ENCODE results near the gene PPM1E.
"Not testable (repeated sequence)": the region's sequence is repeated elsewhere in the genome, so short reads cannot be mapped to it uniquely, and the experiment has no call there.

PPM1E gene

DNA sequence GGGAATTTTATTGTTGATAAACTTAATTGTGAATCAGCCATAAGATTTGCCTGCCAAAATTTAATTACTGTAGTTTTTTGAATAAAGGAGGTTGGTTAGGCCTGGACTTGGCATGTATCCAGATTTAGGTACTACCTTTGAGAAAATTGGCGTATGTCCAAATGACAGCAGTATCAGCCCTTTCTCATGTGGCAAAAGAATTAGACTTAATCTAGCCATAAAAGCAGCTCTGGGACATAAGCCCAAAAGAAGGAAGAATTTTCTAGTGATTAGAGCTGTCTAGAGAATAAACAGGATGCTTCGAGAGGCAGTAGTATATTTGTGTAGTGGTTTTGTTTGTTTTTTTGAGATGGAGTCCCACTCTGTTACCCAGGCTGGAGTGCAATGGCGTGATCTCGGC, 27.7 kb downstream of the PPM1E start:
- no peak for DNase-seq

DNA sequence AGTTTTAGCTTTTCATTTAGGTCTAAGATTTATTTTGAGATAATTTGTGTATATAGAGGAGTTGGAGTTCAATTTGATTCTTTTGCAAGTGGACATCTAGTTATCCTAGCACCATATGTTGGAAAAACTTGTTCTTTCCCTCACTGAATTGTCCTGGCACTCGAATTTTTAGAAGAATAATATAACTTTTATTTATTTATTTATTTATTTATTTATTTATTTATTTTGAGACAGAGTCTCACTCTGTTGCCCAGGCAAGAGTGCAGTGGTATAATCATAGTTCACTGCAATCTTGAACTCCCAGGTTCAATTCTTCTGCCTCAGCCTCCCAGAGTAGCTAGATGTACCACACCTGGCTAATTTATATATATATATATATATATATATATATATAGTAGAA, 29.4 kb downstream of the PPM1E start:
- no peak for DNase-seq

GRCh38 chr17:58786586-58787295, 31.1 kb downstream of the PPM1E start:
- DNase-seq = no peak

- DNase-seq = no peak
Observed at GRCh38 chr17:58788199-58788598, 32.5 kb downstream of the PPM1E start.

DNA sequence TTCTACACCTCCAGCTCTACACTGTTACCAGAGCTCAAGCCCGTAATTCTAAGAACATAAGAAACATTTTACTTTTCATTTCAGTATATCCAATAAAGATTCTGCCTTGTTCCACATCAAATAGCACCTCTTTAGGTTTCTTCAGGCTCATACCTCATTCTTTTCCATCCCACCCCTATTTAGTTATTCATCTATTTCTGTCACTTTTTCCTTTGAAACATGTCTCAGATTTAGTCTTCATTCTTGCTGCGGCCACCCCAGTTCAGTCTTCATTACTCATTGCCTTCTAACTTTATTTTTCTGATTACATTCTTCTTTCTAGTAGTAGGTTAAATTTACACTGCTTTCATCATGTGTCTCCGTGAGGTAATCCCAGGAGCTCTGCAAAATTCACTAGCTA, 33.5 kb downstream of the PPM1E start:
- DNase-seq = no peak

DNA sequence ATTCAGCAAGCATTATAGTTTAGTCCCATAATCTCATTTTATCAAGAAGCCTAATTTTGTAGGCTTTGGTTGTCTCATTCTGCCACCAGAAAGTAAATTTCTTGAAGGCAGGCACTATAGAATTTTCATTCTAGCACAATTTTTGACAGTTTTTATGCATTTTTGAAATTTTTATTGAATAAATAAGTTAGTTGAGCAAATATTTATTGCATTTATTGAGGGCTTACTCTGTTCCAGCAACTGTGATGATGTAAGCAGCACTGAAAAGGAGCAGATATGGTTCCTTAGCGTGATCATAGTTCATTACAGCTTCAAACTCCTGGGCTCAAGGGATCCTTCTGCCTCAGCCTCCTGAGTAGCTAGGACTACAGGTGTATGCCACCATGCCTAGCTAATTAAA, 34.2 kb downstream of the PPM1E start:
- no peak for DNase-seq

- not testable (repeated sequence) for DNase-seq
Observed at GRCh38 chr17:58794508-58794907, 38.9 kb downstream of the PPM1E start.

DNA sequence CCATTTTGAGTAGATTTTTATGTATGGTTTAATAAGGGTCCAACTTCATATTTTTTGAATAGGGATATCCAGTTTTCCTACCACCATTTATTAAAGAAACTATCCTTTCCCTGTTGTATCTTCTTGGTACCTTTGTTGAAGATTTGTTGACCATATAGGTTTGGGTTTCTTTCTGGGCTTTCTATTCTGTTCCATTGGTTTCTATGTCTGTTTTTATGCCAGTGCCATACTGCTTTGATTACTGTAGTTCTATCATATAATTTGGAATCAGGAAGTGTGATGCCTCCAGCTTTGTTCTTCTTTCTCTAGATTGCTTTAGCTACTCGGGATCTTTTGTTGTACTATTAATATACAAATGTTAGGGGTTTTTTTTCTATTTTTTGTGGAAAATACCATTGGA, 46.5 kb downstream of the PPM1E start:
- no peak for DNase-seq

- DNase-seq = no peak
Observed at GRCh38 chr17:58806046-58806445, 50.4 kb downstream of the PPM1E start.

GRCh38 chr17:58808609-58809563, 53.2 kb downstream of the PPM1E start:
- no peak for DNase-seq

DNA sequence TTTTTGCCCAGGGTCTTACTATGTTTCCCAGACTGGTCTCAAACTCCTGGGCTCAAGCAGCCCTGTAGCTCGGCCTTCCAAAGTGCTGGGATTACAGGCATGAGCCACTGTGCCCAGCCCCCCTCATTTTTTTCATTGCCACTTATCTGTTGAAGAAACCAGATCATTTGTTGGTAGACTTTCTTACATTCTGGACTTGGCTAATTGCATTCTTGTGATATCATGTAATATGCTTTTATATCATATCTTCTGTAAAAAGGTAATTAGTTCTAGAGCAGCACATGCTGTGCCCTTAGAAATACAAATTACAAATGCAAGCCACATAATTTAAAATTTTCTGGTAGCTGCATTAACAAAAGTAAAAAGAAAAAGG, 53.9 kb downstream of the PPM1E start:
- no peak for DNase-seq

GRCh38 chr17:58811290-58811689, 55.6 kb downstream of the PPM1E start:
- DNase-seq = no peak

DNA sequence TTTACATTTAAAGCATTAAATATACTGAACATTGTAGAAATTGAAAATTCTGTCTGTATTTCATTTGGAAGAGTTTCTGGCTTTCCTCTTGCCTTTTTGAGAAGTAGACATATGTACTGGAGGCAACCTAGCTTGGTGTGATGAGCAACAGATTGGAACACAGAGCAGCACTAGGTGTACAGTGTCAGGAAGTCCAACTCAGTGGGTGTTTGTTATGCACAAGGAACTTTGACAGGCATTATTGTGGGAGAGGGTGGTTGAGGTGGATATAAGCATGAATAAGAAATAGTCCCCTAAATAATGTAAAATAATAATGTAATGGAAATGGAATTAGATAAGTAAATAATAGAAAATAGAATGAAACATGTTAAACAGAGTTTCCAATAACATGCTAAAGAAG, 58.1 kb downstream of the PPM1E start:
- DNase-seq = no peak

GRCh38 chr17:58818654-58819053, 63.0 kb downstream of the PPM1E start:
- no peak for DNase-seq

DNA sequence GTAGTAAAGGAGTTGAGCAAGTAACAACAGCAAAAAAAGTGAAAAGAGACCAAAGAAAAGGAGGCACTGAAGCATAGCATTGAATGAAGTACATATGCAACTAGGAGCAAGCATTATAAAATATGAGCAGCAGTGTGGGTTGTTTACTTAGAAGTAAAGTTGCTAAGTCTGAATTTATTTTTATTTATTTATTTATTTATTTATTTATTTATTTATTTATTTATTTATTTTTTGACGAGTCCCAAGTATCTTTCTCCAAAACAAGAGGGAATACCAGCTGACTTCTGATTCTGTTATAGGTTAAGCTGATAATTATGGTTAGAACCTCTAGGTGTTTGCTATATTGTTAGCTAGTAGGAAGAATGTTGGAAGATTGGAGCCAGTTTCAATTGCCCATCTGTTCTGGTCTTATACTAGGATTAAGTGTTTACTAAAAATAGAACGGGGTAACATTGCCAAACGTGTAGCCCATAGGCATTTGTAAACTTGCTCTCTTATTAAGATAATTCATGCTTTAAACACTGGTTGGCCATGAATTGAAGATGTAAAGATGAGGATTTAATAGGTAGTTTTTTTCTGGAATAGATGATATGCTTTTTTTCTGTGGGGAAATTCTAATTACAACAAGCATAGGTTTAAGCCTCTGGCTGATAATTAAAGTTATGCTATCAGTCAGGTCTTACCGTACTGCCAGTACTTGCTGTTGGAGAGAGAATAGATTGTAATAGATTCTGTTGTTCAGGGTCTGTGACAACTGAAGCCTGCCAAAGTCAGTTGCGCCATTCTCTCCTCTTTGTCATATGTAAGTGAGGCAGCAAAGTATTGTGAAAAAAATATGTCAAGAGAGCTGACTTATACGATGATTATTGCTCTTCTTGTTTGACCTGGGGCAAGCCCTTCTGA, 66.7 kb downstream of the PPM1E start:
- DNase-seq = no peak

DNA sequence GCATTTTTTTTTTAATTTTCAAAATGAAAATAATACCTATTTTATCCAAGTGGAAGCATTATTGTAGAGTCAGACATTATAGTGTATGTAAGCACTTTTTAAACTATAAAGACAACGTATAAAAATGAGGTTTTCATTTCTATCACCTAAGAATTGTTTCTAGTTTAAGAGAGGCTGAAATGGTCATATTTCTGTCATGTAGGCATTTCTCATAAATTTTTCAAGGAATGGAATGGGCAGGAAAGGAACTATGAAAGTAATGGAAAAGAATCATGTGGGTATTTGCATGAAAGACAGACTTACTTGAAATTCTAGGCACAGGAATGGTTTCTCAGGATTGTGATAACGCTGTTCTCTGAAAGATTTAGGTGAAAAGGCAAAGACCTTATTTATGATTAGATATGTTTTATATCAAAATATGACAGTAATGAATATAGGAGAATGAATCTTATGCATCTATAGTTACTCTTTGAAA, 67.4 kb downstream of the PPM1E start:
- DNase-seq = no peak

DNA sequence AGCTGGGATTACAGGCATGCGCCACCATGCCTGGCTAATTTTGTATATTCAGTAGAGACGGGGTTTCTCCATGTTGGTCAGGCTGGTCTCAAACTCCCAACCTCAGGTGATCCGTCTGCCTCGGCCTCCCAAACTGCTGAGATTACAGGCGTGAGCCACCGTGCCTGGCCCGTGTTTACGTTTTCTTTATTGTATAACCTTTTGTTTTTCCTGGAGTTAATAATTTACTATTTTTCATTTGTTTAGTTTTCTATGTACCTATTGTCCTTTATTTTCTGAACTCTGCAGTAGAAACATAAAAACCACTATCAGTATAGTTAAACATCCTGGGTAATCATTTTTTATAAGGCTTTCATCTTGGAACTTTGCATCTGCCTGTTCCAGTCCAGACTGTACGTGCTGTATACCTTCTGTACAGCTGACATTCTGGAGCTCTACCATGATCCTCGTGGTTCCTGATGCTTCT, 73.6 kb downstream of the PPM1E start:
- DNase-seq = no peak

- no peak for DNase-seq
Observed at GRCh38 chr17:58831780-58832179, 76.1 kb downstream of the PPM1E start.

DNA sequence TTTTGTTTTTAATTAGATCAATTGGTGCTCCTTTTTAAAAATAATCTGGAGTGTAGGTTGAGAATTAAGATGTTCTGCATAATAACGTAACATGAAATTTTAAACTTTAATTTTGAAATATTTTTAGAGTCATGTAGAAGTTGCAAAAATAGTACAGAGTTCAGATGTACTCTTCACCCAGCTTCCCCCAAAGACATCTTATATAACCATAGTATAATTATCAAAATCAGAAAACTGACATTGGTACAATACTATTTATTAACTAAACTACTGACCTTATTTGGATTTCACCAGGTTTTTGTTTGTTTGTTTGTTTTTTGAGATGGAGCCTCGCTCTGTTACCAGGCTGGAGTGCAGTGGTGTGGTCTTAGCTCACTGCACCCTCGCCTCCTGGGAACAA, 76.9 kb downstream of the PPM1E start:
- DNase-seq = no peak

DNA sequence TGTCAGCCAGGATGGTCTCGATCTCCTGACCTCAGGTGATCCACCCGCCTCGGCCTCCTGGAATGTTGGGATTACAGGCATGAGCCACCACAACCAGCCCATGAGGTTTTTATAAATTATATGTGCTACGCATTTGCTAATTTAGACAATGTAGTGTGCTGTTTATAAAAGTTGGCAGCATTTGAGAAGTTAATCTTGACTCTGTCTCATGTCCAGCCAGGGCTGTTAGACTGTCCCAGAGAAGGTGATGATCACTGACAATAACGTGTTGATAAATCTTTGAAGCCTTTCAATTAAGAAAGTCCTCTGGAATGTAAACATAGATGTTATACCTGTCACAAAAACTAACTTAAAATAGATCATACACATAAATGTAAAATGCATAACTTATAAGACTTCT, 82.0 kb downstream of the PPM1E start:
- DNase-seq = no peak

DNA sequence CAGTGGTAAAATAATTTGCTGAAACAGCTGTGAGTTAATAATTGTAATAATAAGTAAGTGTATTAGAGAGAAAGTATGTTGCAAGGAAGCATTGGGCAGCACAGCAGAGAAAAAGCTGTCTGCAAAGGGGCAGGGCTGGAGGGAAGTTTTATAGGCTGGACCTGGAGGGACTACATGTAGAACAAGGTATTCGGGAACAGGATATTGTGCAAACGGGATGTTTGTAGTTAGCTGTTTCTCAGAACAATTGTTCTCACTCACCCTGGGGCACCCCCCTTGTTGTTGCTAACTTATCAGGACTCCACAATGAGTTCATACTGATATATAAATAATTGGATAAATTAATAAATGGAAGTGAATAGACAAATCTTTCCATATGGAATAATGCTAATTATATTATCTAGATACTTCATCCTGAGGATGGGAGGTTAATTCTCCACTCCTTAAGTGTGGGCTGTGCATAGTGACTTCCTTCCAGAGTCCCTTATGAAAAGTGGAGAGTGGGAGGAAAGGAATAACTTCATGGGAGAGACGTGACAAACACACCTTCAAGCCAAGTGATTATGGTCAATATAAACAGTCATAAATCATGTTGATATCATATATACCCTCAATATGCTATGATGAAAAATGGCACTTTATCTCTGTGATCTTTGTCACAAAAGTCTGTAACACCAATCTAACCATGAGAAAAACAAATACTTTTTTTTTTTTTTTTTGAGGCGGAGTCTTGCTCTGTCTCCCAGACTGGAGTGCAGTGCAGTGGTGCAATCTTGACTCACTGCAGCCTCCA, 85.4 kb downstream of the PPM1E start:
- no peak for DNase-seq

DNA sequence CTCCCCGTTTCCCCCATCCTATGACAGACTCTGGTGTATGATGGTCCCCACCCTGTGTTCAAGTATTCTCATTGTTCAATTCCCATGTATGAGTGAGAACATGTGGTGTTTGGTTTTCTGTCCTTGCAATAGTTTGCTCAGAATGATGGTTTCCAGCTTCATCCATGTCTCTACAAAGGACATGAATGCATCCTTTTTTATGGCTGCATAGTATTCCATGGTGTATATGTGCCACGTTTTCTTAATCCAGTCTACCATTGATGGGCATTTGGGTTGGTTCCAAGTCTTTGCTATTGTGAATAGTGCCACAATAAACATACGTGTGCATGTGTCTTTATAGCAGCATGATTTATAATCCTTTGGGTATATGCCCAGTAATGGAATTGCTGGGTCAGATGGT, 90.8 kb downstream of the PPM1E start:
- DNase-seq = not testable (repeated sequence)
